Bronchial epithelial cell (primary cell): Measurements from ENCODE around the gene FGF1. TPM values are rescaled to one million over a fixed set of nuclear protein-coding genes. Genes with fewer than 3 reads are reported as not detected.

Experiments
- DNase-seq: peaks from one replicate; pipeline ENCODE4 v3.0.0-alpha.2; 2010; ENCODE audit warnings: low read depth
- FAIRE-seq: peaks from 2 replicates; lab custom pipeline; 2011; peaks lifted over from hg19 to GRCh38; lab: Jason Lieb, UNC
- H3K27me3 ChIP-seq: 2 replicates; pipeline ENCODE4 v1.5.1; 2011; ENCODE audit warnings: low read length; ENCODE audit not compliant: control insufficient read depth, insufficient read depth
- H3K36me3 ChIP-seq: 2 replicates; pipeline ENCODE4 v1.5.1; 2011; ENCODE audit warnings: low read length; ENCODE audit not compliant: control insufficient read depth, insufficient read depth
- H3K4me3 ChIP-seq: 2 replicates; pipeline ENCODE4 v1.5.1; 2011; ENCODE audit warnings: mild to moderate bottlenecking, low read depth, low read length, control low read depth
- CTCF ChIP-seq: IDR thresholded peaks from 2 replicates; pipeline ENCODE4 v1.5.1; 2011; ENCODE audit warnings: mild to moderate bottlenecking, moderate library complexity, low read length, control low read depth, inconsistent platforms; ENCODE audit not compliant: insufficient read depth, severe bottlenecking
- total RNA-seq: library from RNA; depleted of rRNA; stranded (reverse); fragments of >200 nt; gene quantifications from 2 replicates; pipeline ENCODE4 v1.2.1, GENCODE V29; 2014

Gene FGF1
- total RNA-seq, 1 donor from 2014 or later, result under 0.01 TPM

GRCh38 chr5:142621227-142621626 is 64.7 kb downstream of the FGF1 start:
- Histone ChIP-seq H3K4me3 (no peak overlapping the region), H3K27me3 (no peaks in the 10 kb centered on the region), H3K36me3 (no peaks in the 10 kb centered on the region)
- no peak for FAIRE-seq
- no peak for TF ChIP-seq CTCF
- DNase-seq, result peak; percentile 29

GRCh38 chr5:142619815-142620214 is 66.1 kb downstream of the FGF1 start:
- DNase-seq, result no peak
- FAIRE-seq, result no peak
- H3K27me3 ChIP-seq, result no peaks in the 10 kb centered on the region
- H3K4me3 ChIP-seq, result no peak overlapping the region
- no peaks in the 10 kb centered on the region for H3K36me3 ChIP-seq
- no peak for TF ChIP-seq CTCF

GRCh38 chr5:142618130-142618523 is 67.8 kb downstream of the FGF1 start:
- TF ChIP-seq CTCF, result no peak
- FAIRE-seq, result no peak
- H3K36me3 ChIP-seq, result no peaks in the 10 kb centered on the region
- DNase-seq, result peak; percentile 66
- no peak overlapping the region for H3K4me3 ChIP-seq
- no peaks in the 10 kb centered on the region for H3K27me3 ChIP-seq

GRCh38 chr5:142617416-142618129 is 68.3 kb downstream of the FGF1 start:
- Histone ChIP-seq H3K27me3 (no peaks in the 10 kb centered on the region), H3K36me3 (no peaks in the 10 kb centered on the region), H3K4me3 (no peak overlapping the region)
- no peak for DNase-seq
- TF ChIP-seq CTCF, result no peak
- FAIRE-seq, result no peak

GRCh38 chr5:142615948-142616347 is 69.9 kb downstream of the FGF1 start:
- no peak for TF ChIP-seq CTCF
- Histone ChIP-seq H3K4me3 (no peak overlapping the region), H3K36me3 (no peaks in the 10 kb centered on the region), H3K27me3 (no peaks in the 10 kb centered on the region)
- no peak for DNase-seq
- FAIRE-seq, result no peak

- no peak for TF ChIP-seq CTCF
- no peak for DNase-seq
- H3K27me3 ChIP-seq, result no peaks in the 10 kb centered on the region
- H3K4me3 ChIP-seq, result no peak overlapping the region
- no peaks in the 10 kb centered on the region for H3K36me3 ChIP-seq
- no peak for FAIRE-seq
These were observed 71.8 kb downstream of the FGF1 start for GRCh38 chr5:142614054-142614453.
